A549 (cell line): Measurements from ENCODE around the gene OSBPL2.

Source experiments
- BHLHE40 ChIP-seq: IDR thresholded peaks from 2 replicates; pipeline ENCODE4 v1.6.1; 2012; ENCODE audit warnings: low read depth, low read length, inconsistent platforms
- CHD2 ChIP-seq: fragments of 150-350 bp; IDR thresholded peaks from 2 replicates; pipeline ENCODE4 v1.6.1; 2014; ENCODE audit warnings: low read length; ENCODE audit not compliant: partially characterized antibody
- HOXB5 ChIP-seq: fragments of 250-450 bp; sonication (Bioruptor Pico); IDR thresholded peaks from 2 replicates; pipeline ENCODE4 v1.5.0; 2020; ENCODE audit warnings: mild to moderate bottlenecking, moderate library complexity
- TP53 ChIP-seq: fragments of 250-450 bp; sonication (Bioruptor Pico); IDR thresholded peaks from 2 replicates; pipeline ENCODE4 v1.5.0; 2021; ENCODE audit warnings: mild to moderate bottlenecking, moderate library complexity
- ZFP36 ChIP-seq: fragments of 450-650 bp; IDR thresholded peaks from 2 replicates; pipeline ENCODE4 v1.6.1; 2014; ENCODE audit warnings: borderline replicate concordance; ENCODE audit not compliant: partially characterized antibody
- TF ChIP-seq, protein P1 (sequence below): fragments of >200 bp; sonication (Bioruptor Twin); formaldehyde crosslinking; IDR thresholded peaks from 3 replicates; pipeline ENCODE4 v1.5.1; 2016
- TF ChIP-seq, protein P2 (sequence below): IDR thresholded peaks from 2 replicates; pipeline ENCODE4 v1.6.1; 2012

DNA sequence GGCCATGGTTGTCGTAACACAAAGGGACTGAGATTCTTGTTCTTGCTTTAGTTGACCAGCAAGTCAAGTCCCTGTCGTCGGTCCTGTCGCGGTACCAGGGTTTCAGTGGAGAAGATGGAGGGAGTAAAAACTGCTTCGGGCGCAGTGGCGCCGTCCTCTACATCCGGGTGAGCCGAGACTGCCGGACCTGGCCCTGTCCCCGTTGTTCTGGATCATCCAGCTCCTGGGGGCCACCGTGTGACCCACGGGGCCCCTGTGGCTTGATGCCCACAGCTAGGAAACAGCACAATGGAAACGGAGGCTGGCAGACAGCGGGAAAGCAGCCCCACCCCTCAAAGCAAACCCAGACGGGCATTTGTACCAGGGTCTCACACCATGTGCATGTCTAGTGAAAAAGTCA is 40.5 kb upstream of the OSBPL2 start:
- TF ChIP-seq, protein P1, sequence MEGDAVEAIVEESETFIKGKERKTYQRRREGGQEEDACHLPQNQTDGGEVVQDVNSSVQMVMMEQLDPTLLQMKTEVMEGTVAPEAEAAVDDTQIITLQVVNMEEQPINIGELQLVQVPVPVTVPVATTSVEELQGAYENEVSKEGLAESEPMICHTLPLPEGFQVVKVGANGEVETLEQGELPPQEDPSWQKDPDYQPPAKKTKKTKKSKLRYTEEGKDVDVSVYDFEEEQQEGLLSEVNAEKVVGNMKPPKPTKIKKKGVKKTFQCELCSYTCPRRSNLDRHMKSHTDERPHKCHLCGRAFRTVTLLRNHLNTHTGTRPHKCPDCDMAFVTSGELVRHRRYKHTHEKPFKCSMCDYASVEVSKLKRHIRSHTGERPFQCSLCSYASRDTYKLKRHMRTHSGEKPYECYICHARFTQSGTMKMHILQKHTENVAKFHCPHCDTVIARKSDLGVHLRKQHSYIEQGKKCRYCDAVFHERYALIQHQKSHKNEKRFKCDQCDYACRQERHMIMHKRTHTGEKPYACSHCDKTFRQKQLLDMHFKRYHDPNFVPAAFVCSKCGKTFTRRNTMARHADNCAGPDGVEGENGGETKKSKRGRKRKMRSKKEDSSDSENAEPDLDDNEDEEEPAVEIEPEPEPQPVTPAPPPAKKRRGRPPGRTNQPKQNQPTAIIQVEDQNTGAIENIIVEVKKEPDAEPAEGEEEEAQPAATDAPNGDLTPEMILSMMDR = no peak
- TF ChIP-seq, protein P2, sequence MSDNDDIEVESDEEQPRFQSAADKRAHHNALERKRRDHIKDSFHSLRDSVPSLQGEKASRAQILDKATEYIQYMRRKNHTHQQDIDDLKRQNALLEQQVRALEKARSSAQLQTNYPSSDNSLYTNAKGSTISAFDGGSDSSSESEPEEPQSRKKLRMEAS = no peak
- TF ChIP-seq BHLHE40 (no peak), TP53 (CRISPR knock-in tag) (no peak), HOXB5 (CRISPR knock-in tag) (no peak), CHD2 (no peak), ZFP36 (no peak)
